Heart right ventricle (tissue), 16 donors: ENCODE results near the gene DENND4B. TPM values are rescaled to one million over a fixed set of nuclear protein-coding genes. Genes with fewer than 3 reads are reported as not detected.

Source experiments
- ATAC-seq, 8 donors: fragments of 200-7000 bp; cut with Tn5 transposase; one replicate each; pipeline ENCODE4 v1.9.1; 2020; ENCODE audit warnings: mild to moderate bottlenecking in 8 of 8, moderate library complexity in 8 of 8, moderate number of reproducible peaks in 1 of 8
- DNase-seq, 2 donors: peaks; one replicate each; pipeline ENCODE4 v3.0.0-alpha.2; 2020
- H3K27ac ChIP-seq, 10 donors: fragments of 200-600 bp; sonication (generic) in 2 of 10; one replicate each; pipeline versions ENCODE4 v1.5.0 to v1.8.0; 2020 to 2022; ENCODE audit warnings: mild to moderate bottlenecking in 3 of 10
- H3K27me3 ChIP-seq, 7 donors: fragments of 200-600 bp; one replicate each; pipeline ENCODE4 v1.8.0; 2021 to 2022; ENCODE audit warnings: mild to moderate bottlenecking in 2 of 7
- H3K36me3 ChIP-seq, 9 donors: fragments of 200-600 bp; sonication (generic) in 1 of 9; one replicate each; pipeline versions ENCODE4 v1.5.0 to v1.8.0; 2020 to 2022; ENCODE audit warnings: mild to moderate bottlenecking in 2 of 9
- H3K4me1 ChIP-seq, 9 donors: fragments of 200-600 bp; sonication (generic) in 1 of 9; one replicate each; pipeline versions ENCODE4 v1.5.0 to v1.8.0; 2020 to 2022; ENCODE audit warnings: mild to moderate bottlenecking in 4 of 9
- H3K4me3 ChIP-seq, 10 donors: fragments of 200-600 bp; sonication (generic) in 2 of 10; one replicate each; pipeline versions ENCODE4 v1.5.0 to v1.8.0; 2020 to 2022; ENCODE audit warnings: mild to moderate bottlenecking in 7 of 10, moderate library complexity in 2 of 10
- H3K9me3 ChIP-seq, 11 donors: fragments of 200-600 bp in 10 of 11; sonication (generic) in 2 of 11; one replicate each; pipeline versions ENCODE4 v1.5.0 to v1.8.0; 2013 to 2022; ENCODE audit warnings: mild to moderate bottlenecking in 2 of 11, control low read depth in 1 of 11, moderate library complexity in 1 of 11
- WGBS, 2 donors: extraction: QIAGEN DNeasy Blood & Tissue Kit; methylation state at CpG; one replicate each; pipeline ENCODE4 v1.1.7; 2013; ENCODE audit warnings: inconsistent platforms in 1 of 2; 5-methylcytosine and 5-hydroxymethylcytosine counted together
- intact Hi-C, 10 donors: fragments of 100-400 bp; cut with DNase I; formaldehyde crosslinking; loops; one replicate each; pipeline versions ENCODE4 v1.11.1 to v1.14.2; 2022
- polyA plus RNA-seq, 2 donors: library from polyadenylated mRNA; stranded (reverse); fragments of 200-250 nt; gene quantifications; one replicate each; pipeline ENCODE4 v1.2.3, GENCODE V29; 2013
- total RNA-seq, 10 donors: library from RNA; stranded (reverse); fragmentation: NEBNext Ultra II Directional in 3 of 10; extraction: Animal tissue kit (Norgen Biotek cat#: 25700) in 3 of 10; gene quantifications; one replicate each; pipeline versions ENCODE4 v1.2.1 to v1.2.4, GENCODE V29; 2021 to 2023
- TF ChIP-seq, protein P1 (sequence below), 9 donors: fragments of 200-600 bp; sonication (generic) in 2 of 9; IDR thresholded peaks; one replicate each; pipeline versions ENCODE4 v1.5.0 to v1.8.0; 2021 to 2022; ENCODE audit warnings: antibody characterized with exemption in 9 of 9, mild to moderate bottlenecking in 5 of 9, moderate library complexity in 1 of 9
- donor health status: Arrhythmogenic right ventricular cardiomyopathy.
- donor health status: ischemic (EF 13 %, LVEDD 7.1; RV severe dilation, severe dysfunction).
- donor health status: healthy with polysubstance abuse.
- donor health status: DM: no; HTN: yes; CAD: no.
- donor health status: DM: no; HTN: no; CAD: no.
- donor health status: ischemic (EF 25% LVEDD 6.9; RV normal size, moderate dysfunction).
- donor health status: ischemic (EF 25% LVEDD 5.7; RV mildly dilated, moderate dysfunction).
- donor health status: healthy.
- donor health status: DM: yes; HTN: yes; CAD: no.
- donor health status: Ischemic cardiomyopathy.
- donor health status: ischemic (EF 35%, LVEDD 5.7; RV mildly dilated, moderate dysfunction).
- donor health status: nonischemic (EF 11% LVEDD 7.7; RV severe dilation, severe dysfunction).
- donor health status: DM: yes; HTN: yes; CAD: no.
- donor health status: PGD.
- donor health status: ischemic (EF 29% LVEDD 5.4; RV normal size, mild dysfunction).
- donor health status: nonischemic (EF 23%, LVEDD 6.1; RV moderate dilation, normal function).

DENND4B gene
- total and polyA plus RNA-seq, 12 donors = 23.7 to 68.2 (median 39.0) TPM

DNA sequence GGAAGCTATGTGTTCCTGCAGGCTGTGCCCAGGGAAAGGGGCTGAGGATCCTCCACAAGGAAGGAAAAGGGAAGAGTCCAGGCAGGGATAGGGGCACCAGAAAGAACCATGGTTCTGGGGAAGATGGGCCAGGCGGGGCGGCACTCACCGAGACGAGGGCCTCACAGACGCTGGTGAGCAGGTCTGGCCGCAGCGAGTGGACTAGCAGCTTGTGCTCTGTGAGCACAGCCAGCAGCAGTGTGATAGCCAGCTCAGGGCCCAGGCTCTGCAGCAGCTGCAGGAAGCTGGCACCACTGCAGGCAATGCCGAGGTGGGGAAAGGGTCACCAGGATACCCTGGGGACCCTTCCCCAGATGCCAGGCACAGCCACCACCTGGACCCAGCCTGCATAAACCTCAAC lies 5.8 kb downstream of the DENND4B start:
- peaks cover 2 to 35% (median 23%) of the 10 kb centered on the region in 9 donors for H3K4me1 ChIP-seq
- H3K27ac ChIP-seq = no peak overlapping the region
- intact Hi-C loops = loop anchor here in 3 of 10 donors (10.0 kb wide), 2 partner anchors 116 to 146 kb away; no protein-coding TSS in a partner anchor
- DNase-seq (peak in 1 of 2 donors; percentile 8), ATAC-seq (no peak)
- H3K36me3 ChIP-seq = peaks cover 0 to 83% (median 43%) of the 10 kb centered on the region in 9 donors
- H3K9me3 ChIP-seq = no peaks in the 10 kb centered on the region
- TF ChIP-seq, protein P1, sequence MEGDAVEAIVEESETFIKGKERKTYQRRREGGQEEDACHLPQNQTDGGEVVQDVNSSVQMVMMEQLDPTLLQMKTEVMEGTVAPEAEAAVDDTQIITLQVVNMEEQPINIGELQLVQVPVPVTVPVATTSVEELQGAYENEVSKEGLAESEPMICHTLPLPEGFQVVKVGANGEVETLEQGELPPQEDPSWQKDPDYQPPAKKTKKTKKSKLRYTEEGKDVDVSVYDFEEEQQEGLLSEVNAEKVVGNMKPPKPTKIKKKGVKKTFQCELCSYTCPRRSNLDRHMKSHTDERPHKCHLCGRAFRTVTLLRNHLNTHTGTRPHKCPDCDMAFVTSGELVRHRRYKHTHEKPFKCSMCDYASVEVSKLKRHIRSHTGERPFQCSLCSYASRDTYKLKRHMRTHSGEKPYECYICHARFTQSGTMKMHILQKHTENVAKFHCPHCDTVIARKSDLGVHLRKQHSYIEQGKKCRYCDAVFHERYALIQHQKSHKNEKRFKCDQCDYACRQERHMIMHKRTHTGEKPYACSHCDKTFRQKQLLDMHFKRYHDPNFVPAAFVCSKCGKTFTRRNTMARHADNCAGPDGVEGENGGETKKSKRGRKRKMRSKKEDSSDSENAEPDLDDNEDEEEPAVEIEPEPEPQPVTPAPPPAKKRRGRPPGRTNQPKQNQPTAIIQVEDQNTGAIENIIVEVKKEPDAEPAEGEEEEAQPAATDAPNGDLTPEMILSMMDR (IDR thresholded peaks at IDR 0.05) = no peak
- H3K27me3 ChIP-seq = no peaks in the 10 kb centered on the region
- no peak overlapping the region for H3K4me3 ChIP-seq
- 90 to 92% methylated on average over 8 of the region's 8 CpGs for WGBS, 2 donors

DNA sequence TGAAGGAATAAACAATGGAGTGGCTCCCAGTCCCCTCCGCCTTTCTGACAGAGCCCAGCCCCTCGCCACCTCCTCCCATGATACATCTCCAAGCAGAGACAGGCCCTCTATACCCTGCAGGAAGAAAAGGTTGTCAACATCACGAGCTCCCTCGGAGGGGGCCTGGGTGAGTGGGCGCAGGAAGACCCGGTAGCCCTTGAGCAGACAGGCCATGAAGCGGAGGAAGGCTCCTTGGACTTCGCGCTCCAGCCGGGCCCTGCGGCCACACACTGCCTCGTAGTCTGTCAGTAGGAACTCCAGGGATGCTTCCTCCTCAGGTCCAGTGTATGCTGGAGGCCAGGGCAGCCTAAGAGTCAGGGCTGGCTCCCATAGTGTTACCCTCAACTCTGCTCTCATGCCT lies 7.0 kb downstream of the DENND4B start:
- intact Hi-C loops = loop anchor here in 1 of 10 donors (10.0 kb wide), 1 partner anchor 125 kb away; no protein-coding TSS in a partner anchor
- WGBS, 2 donors = 89 to 93% methylated on average over 12 of the region's 12 CpGs
- Histone ChIP-seq H3K4me3 (no peak overlapping the region), H3K27me3 (no peaks in the 10 kb centered on the region), H3K4me1 (peaks cover 0 to 23% (median 15%) of the 10 kb centered on the region in 9 donors), H3K9me3 (no peaks in the 10 kb centered on the region), H3K27ac (no peak overlapping the region), H3K36me3 (peaks cover 0 to 96% (median 54%) of the 10 kb centered on the region in 9 donors)
- ATAC-seq (no peak), DNase-seq (peak in 1 of 2 donors; percentile 4)
- TF ChIP-seq, protein P1 (IDR thresholded peaks at IDR 0.05) = no peak

DNA sequence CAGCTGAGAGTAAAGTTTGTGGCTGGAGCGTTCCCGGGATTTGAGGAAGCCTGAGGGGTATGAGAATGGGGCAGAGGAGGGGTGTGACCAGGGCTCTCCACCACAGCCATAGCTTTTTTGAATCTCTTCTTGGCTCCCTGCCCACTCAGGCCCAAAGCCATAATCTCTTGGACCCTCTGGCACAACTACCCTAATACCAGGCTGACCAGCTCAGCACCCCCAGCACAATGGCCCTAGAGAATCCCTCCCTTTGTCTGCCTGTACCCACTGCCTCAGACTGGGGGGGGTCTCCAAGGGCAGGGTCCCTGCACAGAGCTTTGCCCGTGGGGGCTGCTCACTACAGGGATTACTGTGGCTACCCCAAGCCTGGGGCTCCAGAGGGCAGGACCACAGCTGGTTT lies 7.5 kb downstream of the DENND4B start:
- no peak for ATAC-seq
- Histone ChIP-seq H3K36me3 (peaks cover 0 to 98% (median 58%) of the 10 kb centered on the region in 9 donors), H3K4me1 (peaks cover 0 to 18% (median 10%) of the 10 kb centered on the region in 9 donors), H3K4me3 (no peak overlapping the region), H3K27ac (no peak overlapping the region), H3K9me3 (no peaks in the 10 kb centered on the region), H3K27me3 (no peaks in the 10 kb centered on the region)
- WGBS, 2 donors = 81 to 93% methylated on average over 3 of the region's 3 CpGs
- peak in 1 of 2 donors; percentile 2 for DNase-seq
- TF ChIP-seq, protein P1 (IDR thresholded peaks at IDR 0.05) = no peak
- intact Hi-C loops = loop anchor here in 1 of 10 donors (10.0 kb wide), 1 partner anchor 124 kb away; no protein-coding TSS in a partner anchor

DNA sequence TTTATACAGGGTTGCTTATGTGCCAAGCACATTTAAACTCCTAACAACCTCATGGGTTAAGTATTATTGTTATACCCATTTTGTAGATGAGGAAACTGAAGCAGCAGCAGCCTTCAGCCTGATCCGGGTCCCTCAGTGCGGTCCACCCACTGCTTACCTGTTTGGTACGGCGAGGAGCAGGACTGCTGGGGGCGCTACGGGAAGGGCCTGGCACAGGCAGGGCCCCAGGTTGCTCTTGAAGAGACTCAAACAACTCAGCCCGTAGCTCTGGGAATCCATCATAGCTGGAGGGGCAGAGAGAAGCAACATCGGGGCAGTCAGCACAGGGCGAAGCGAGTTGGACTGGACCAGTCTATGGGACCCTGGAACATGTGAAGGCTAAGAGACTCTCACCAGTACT lies 9.2 kb downstream of the DENND4B start:
- Histone ChIP-seq H3K4me1 (peaks cover 0 to 2% (median 0%) of the 10 kb centered on the region in 9 donors), H3K27ac (no peak overlapping the region), H3K4me3 (no peak overlapping the region), H3K9me3 (no peaks in the 10 kb centered on the region), H3K36me3 (peaks cover 0 to 100% (median 73%) of the 10 kb centered on the region in 9 donors), H3K27me3 (no peaks in the 10 kb centered on the region)
- DNase-seq (no peak), ATAC-seq (no peak)
- 96 to 97% methylated on average over 10 of the region's 10 CpGs for WGBS, 2 donors
- TF ChIP-seq, protein P1 (IDR thresholded peaks at IDR 0.05) = no peak
- intact Hi-C loops = loop anchor here in 1 of 10 donors (10.0 kb wide), 1 partner anchor 123 kb away; no protein-coding TSS in a partner anchor
